Upper lobe of right lung (tissue), 1 donor: ENCODE results near the gene KCNN1. TPM values are rescaled to one million over a fixed set of nuclear protein-coding genes. Genes with fewer than 3 reads are reported as not detected.

ENCODE experiments used
- ATAC-seq: fragments of 200-7000 bp; cut with Tn5 transposase; one replicate; pipeline ENCODE4 v1.9.1; 2020; ENCODE audit warnings: mild to moderate bottlenecking, moderate library complexity
- DNase-seq: peaks from one replicate; pipeline ENCODE4 v3.0.0-alpha.2; 2020
- H3K27ac ChIP-seq: fragments of 200-600 bp; one replicate; pipeline ENCODE4 v1.8.0; 2022
- H3K27me3 ChIP-seq: fragments of 200-600 bp; one replicate; pipeline ENCODE4 v1.8.0; 2022; ENCODE audit warnings: mild to moderate bottlenecking
- H3K36me3 ChIP-seq: fragments of 200-600 bp; one replicate; pipeline ENCODE4 v1.8.0; 2022
- H3K4me1 ChIP-seq: fragments of 200-600 bp; one replicate; pipeline ENCODE4 v1.8.0; 2022
- H3K4me3 ChIP-seq: fragments of 200-600 bp; one replicate; pipeline ENCODE4 v1.8.0; 2022; ENCODE audit warnings: mild to moderate bottlenecking
- H3K9me3 ChIP-seq: fragments of 200-600 bp; one replicate; pipeline ENCODE4 v1.8.0; 2022
- intact Hi-C: fragments of 100-400 bp; cut with DNase I; formaldehyde crosslinking; loops from one replicate; pipeline ENCODE4 v1.11.0; 2022
- total RNA-seq: library from RNA; stranded (reverse); fragmentation: NEBNext Ultra II Directional; extraction: Animal tissue kit (Norgen Biotek cat#: 25700); gene quantifications from one replicate; pipeline ENCODE4 v1.2.1, GENCODE V29; 2021
- TF ChIP-seq, protein P1 (sequence below): fragments of 200-600 bp; IDR thresholded peaks from one replicate; pipeline ENCODE4 v1.8.0; 2022; ENCODE audit warnings: antibody characterized with exemption
- donor health status: DM: no; HTN: yes; CAD: no; lungs with severe emphysema.

The KCNN1 gene
- total RNA-seq, 1 donor from 2014 or later, result not detected

DNA sequence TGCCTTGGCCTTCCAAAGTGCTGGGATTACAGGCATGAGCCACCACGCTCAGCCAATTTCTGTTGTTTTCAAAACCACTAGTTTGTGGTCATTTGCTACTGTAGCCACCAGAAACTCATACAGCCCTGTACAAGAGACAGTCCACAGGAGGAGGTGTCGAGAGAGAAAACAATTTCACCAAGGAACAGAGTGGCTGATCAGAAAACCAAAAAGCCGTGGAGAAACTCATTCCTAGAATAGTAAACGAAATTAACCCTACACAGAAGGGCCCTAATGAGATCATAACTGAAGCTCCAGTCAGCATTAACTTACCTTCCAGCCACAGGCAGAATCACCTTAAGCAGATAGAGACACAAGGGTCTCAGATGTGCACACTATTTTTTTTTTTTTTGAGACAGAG, 37.9 kb upstream of the KCNN1 start:
- DNase-seq, result no peak
- no peak for ATAC-seq
- Histone ChIP-seq H3K4me1 (peaks cover 8% of the 10 kb centered on the region), H3K9me3 (no peaks in the 10 kb centered on the region), H3K4me3 (no peak overlapping the region), H3K36me3 (no peaks in the 10 kb centered on the region), H3K27me3 (no peaks in the 10 kb centered on the region), H3K27ac (no peak overlapping the region)
- intact Hi-C loops, result no loop called here
- TF ChIP-seq, protein P1, sequence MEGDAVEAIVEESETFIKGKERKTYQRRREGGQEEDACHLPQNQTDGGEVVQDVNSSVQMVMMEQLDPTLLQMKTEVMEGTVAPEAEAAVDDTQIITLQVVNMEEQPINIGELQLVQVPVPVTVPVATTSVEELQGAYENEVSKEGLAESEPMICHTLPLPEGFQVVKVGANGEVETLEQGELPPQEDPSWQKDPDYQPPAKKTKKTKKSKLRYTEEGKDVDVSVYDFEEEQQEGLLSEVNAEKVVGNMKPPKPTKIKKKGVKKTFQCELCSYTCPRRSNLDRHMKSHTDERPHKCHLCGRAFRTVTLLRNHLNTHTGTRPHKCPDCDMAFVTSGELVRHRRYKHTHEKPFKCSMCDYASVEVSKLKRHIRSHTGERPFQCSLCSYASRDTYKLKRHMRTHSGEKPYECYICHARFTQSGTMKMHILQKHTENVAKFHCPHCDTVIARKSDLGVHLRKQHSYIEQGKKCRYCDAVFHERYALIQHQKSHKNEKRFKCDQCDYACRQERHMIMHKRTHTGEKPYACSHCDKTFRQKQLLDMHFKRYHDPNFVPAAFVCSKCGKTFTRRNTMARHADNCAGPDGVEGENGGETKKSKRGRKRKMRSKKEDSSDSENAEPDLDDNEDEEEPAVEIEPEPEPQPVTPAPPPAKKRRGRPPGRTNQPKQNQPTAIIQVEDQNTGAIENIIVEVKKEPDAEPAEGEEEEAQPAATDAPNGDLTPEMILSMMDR, result no peak

GRCh38 chr19:17931532-17932191, 35.2 kb upstream of the KCNN1 start:
- Histone ChIP-seq H3K27ac (no peak overlapping the region), H3K4me1 (peaks cover 11% of the 10 kb centered on the region), H3K4me3 (peak overlapping the region; percentile 97), H3K9me3 (no peaks in the 10 kb centered on the region), H3K27me3 (no peaks in the 10 kb centered on the region), H3K36me3 (no peaks in the 10 kb centered on the region)
- TF ChIP-seq, protein P1, result no peak
- intact Hi-C loops, result no loop called here
- ATAC-seq (no peak), DNase-seq (no peak)

DNA sequence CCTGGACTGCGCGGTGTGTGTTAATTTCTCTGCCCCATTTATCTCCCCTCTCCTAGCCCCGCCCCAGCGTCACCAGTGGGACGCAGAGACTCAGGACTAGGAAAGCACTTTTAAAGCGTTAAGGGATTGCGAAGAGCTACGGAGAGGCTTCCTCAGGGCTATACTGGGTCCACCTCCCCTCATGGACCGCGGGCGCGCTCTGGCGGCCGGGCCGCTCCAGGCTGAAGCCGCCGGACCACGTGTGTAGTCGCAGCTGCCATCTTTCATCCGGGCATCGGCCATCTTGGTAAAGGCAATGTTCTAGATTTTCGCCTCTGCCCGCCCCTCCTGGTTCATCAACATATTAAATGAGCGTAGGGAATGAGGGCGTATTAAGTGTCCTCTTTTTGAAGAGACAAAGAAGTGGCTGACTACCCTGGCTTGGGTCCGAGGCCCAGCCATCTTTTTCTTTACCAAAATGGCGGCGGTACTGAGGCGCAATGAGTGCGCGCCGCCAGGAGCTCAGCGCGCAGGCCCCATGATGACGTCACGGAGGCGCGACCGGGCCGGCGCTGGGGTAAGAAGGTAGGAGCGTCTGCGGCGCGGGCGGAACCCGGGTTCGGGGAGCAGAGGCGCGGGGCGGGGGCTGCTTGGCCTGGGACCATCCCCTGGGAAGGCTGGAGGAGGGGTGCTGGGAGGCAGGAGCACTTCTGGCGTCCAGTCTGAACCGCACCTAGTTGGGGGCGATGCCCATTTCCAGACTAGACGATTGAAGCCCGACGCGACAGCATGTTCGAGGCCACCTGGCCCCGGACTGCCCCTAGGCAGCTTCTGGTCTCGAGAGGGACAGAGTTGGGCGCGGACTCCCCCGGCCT, 34.2 kb upstream of the KCNN1 start, which contains the start of gene CCDC124:
Gene CCDC124, plus strand, starts transcription at position 531 of the 854 bp plus-strand sequence. CDS start 3,406 bp downstream, outside the sequence.
- DNase-seq (peak; percentile 96), ATAC-seq (peak; percentile 98)
- TF ChIP-seq, protein P1, result peak; percentile 85
- Histone ChIP-seq H3K27me3 (no peaks in the 10 kb centered on the region), H3K4me3 (peak within 1 kb of the TSS; percentile 97), H3K4me1 (peaks cover 11% of the 10 kb centered on the region), H3K27ac (peak within 1 kb of the TSS; percentile 97), H3K36me3 (no peaks in the 10 kb centered on the region), H3K9me3 (no peaks in the 10 kb centered on the region)
- intact Hi-C loops, result no loop called here

DNA sequence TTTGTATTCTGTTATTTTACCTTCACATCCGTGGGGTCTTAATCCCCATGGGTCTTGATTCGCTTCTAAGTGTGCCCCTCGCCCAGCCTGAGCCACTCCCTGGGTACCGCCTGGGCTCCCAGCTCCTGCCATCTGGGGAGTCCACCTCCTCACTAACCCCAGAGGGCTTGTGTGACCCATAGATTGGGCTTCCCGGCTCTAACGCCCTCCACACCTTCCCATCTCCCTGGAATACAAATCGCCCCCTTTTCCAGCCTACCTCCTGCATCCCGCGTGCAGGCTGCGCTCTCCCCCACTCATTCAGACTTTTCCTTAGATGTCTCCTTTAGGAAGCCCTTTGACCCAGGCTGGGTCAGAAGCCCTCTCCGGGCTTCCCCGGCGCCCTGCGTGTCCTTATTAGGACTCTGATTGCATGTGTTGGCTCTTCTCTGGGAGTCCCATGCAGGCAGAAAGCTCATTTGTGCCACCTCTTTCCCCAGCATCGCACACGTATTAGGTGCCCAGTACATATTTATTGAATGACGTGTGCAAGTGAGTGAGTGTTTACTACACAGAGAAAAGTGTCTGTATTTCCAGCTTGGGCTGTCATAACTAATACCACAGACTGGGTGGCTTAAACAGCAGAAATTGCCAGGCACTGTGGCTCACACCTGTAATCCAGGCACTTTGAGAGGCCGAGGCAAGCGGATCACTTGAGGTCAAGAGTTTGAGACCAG, 33.3 kb upstream of the KCNN1 start:
- no peak for DNase-seq
- H3K27ac ChIP-seq, result peak overlapping the region; percentile 97
- TF ChIP-seq, protein P1, result no peak
- no peaks in the 10 kb centered on the region for H3K36me3 ChIP-seq
- intact Hi-C loops, result no loop called here
- no peaks in the 10 kb centered on the region for H3K27me3 ChIP-seq
- ATAC-seq, result peak; percentile 3
- peak overlapping the region; percentile 97 for H3K4me3 ChIP-seq
- no peaks in the 10 kb centered on the region for H3K9me3 ChIP-seq
- peaks cover 11% of the 10 kb centered on the region for H3K4me1 ChIP-seq

DNA sequence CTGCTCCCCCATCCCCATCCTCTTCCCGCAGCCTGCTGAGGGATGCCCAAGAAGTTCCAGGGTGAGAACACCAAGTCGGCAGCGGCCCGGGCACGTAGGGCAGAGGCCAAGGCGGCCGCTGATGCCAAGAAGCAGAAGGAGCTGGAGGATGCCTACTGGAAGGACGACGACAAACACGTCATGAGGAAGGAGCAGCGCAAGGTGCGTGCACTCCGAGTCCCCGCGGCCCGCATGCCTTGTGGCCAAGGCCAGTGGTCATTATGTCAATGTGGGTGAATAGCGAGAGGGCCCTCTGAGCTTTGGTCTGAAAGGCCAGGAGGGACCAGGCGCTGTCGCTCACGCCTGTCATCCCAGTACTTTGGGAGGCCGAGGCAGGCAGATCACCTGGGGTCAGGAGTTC, 30.5 kb upstream of the KCNN1 start:
- Histone ChIP-seq H3K27ac (no peak overlapping the region), H3K27me3 (no peaks in the 10 kb centered on the region), H3K4me1 (peaks cover 11% of the 10 kb centered on the region), H3K4me3 (no peak overlapping the region), H3K36me3 (peaks cover 11% of the 10 kb centered on the region), H3K9me3 (no peaks in the 10 kb centered on the region)
- no peak for ATAC-seq
- intact Hi-C loops, result loop anchor here (5.0 kb wide), 1 partner anchor 61 kb away; no protein-coding TSS in a partner anchor
- no peak for DNase-seq
- TF ChIP-seq, protein P1, result no peak
